ENCODE data around the gene USP10.

The USP10 gene

DNA sequence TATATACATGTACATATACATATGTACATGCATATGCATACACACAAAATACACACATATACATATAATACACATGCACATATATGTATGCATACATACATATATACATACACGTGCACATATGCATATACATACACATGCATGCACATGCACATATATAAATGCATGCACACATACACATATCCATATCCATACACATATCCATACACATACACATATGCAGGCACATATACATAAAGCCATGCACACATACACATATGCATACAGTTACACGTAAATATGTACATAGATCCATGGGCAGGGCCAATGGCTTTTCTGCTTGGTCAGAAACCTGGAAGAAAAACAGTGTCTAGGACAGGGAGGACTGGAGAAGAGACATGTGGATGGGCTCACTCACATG lies 23.9 kb upstream of the USP10 start:
- H3K9me3 ChIP-seq (ENCODE audit: control insufficient read depth, low read depth, low read length), result no peaks in the 10 kb centered on the region
- H3K4me3 ChIP-seq (ENCODE audit: low read length), result no peak overlapping the region
- H3K36me3 ChIP-seq (ENCODE audit: control insufficient read depth, low read depth, low read length), result no peaks in the 10 kb centered on the region
- H3K4me1 ChIP-seq (ENCODE audit: control insufficient read depth, low read depth, low read length), result peaks cover 14% of the 10 kb centered on the region
- H3K27me3 ChIP-seq (ENCODE audit: control insufficient read depth, insufficient read depth, low read length), result no peaks in the 10 kb centered on the region
- H3K27ac ChIP-seq (ENCODE audit: low read length), result no peak overlapping the region
- H3K9ac ChIP-seq (ENCODE audit: low read length), result no peak overlapping the region

DNA sequence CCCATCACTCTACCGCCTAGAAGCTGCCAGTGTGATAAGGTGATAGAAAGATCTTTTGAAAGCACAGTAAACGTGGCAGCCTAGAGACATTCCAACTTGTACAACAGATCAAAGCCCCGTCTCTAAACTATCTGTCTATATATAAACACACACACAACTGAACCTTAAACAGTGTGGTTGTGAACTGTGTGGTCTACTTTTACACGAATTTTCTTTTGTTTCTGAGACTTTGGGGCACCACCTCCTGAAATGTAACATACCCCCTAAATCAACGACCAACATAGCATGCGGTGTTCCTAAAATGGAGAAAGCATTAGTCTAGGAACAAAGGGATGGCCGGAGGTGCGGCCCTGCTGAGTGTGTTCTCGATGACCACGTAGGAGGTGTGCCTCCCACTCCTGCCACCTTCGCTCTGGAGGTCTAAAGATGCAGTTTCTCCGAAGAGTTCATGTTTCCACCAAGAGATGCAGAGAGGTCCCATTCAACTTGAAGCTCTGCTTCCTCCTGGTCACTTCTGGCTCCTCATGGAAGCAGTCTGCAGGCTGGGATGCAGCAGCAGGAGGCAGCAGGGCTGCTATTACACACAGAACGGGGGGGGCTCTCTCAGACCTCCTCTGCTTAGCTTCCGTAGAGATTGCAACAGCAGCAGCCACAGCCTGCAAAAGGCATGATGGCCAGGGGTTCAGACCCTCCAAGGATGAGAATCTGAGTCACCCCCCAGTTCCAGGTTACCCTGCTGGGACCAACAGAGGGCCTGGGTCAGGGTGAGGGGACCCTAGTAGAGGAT lies 22.6 kb upstream of the USP10 start:
- peaks cover 14% of the 10 kb centered on the region for H3K4me1 ChIP-seq (ENCODE audit: control insufficient read depth, low read depth, low read length)
- no peak overlapping the region for H3K4me3 ChIP-seq (ENCODE audit: low read length)
- H3K27ac ChIP-seq (ENCODE audit: low read length), result no peak overlapping the region
- H3K9ac ChIP-seq (ENCODE audit: low read length), result no peak overlapping the region
- no peaks in the 10 kb centered on the region for H3K36me3 ChIP-seq (ENCODE audit: control insufficient read depth, low read depth, low read length)
- H3K27me3 ChIP-seq (ENCODE audit: control insufficient read depth, insufficient read depth, low read length), result no peaks in the 10 kb centered on the region
- no peaks in the 10 kb centered on the region for H3K9me3 ChIP-seq (ENCODE audit: control insufficient read depth, low read depth, low read length)

DNA sequence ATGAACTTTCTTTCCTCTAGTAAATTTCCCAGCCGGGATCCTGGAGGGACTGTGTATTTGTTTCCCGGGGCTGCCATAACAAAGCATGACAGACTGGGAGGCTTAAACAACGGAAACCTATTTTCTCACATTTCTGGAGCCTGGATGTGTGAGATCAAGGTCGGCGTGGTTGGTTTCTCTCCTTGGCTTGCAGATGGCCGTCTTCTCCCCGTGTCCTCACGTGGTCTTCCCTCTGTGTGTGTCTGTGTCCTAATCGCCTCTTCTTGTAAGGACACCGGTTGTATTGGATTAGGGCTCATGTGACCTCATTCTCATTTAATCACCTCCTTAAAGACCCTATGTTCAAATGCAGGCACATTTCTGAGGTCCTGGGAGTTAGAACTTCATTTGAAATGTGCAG lies 22.0 kb upstream of the USP10 start:
- Histone ChIP-seq H3K9ac (ENCODE audit: low read length) (no peak overlapping the region), H3K4me1 (ENCODE audit: control insufficient read depth, low read depth, low read length) (peaks cover 14% of the 10 kb centered on the region), H3K9me3 (ENCODE audit: control insufficient read depth, low read depth, low read length) (no peaks in the 10 kb centered on the region), H3K4me3 (ENCODE audit: low read length) (no peak overlapping the region), H3K27me3 (ENCODE audit: control insufficient read depth, insufficient read depth, low read length) (no peaks in the 10 kb centered on the region), H3K36me3 (ENCODE audit: control insufficient read depth, low read depth, low read length) (no peaks in the 10 kb centered on the region), H3K27ac (ENCODE audit: low read length) (no peak overlapping the region)

DNA sequence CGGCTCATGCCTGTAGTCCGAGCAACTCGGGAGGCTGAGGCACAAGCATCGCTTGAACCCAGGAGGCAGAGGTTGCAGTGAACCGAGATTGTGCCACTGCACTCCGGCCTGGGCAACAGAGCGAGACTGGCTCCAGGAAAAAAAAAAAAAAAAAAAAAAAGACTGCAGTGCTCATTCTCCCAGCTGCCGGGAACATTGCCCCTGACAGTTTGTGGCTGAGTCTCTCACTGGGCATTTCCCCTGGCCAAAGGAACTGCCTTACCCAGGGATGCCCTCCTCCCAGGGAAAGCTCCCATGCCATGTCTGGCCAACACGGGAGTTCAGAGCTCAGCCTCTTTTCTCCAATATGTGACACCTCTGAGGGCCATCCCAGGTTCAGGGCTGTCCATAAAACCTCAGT lies 21.3 kb upstream of the USP10 start:
- H3K4me1 ChIP-seq (ENCODE audit: control insufficient read depth, low read depth, low read length), result peaks cover 15% of the 10 kb centered on the region
- H3K36me3 ChIP-seq (ENCODE audit: control insufficient read depth, low read depth, low read length), result no peaks in the 10 kb centered on the region
- H3K27ac ChIP-seq (ENCODE audit: low read length), result no peak overlapping the region
- H3K9ac ChIP-seq (ENCODE audit: low read length), result no peak overlapping the region
- no peak overlapping the region for H3K4me3 ChIP-seq (ENCODE audit: low read length)
- no peaks in the 10 kb centered on the region for H3K9me3 ChIP-seq (ENCODE audit: control insufficient read depth, low read depth, low read length)
- no peaks in the 10 kb centered on the region for H3K27me3 ChIP-seq (ENCODE audit: control insufficient read depth, insufficient read depth, low read length)

DNA sequence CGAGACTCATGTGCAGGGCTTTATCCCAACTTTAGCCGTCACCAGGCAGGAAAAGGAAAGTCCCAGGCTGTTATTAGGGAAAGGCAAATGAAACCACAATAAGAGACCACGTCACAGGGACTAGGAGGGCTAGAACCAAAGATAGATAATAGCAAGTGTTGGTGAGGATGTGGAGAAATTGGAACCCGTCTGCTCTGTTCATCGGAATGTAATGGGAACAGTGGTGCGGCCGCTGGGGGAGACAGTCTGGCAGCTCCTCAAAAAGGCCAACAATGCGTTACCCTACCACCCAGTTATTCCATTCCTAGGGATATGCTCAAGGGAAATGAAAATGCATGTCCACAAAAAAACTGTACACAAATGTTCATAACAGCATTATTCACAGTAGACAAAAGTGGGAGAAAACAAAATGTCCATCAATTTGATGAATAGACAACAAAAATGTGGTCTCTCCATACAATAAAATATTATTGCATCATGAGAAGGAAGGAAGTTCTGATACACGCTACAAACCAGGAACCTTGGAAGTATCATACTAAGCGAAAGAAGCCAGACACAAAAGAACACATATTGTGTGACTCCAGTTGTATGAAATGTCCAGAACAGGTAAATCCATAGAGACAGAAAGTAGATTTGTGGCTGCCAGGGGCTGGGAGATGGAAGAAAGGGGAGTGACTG lies 19.5 kb upstream of the USP10 start:
- Histone ChIP-seq H3K4me3 (ENCODE audit: low read length) (no peak overlapping the region), H3K27ac (ENCODE audit: low read length) (no peak overlapping the region), H3K9me3 (ENCODE audit: control insufficient read depth, low read depth, low read length) (no peaks in the 10 kb centered on the region), H3K36me3 (ENCODE audit: control insufficient read depth, low read depth, low read length) (no peaks in the 10 kb centered on the region), H3K4me1 (ENCODE audit: control insufficient read depth, low read depth, low read length) (peaks cover 28% of the 10 kb centered on the region), H3K27me3 (ENCODE audit: control insufficient read depth, insufficient read depth, low read length) (peaks cover 6% of the 10 kb centered on the region), H3K9ac (ENCODE audit: low read length) (no peak overlapping the region)

DNA sequence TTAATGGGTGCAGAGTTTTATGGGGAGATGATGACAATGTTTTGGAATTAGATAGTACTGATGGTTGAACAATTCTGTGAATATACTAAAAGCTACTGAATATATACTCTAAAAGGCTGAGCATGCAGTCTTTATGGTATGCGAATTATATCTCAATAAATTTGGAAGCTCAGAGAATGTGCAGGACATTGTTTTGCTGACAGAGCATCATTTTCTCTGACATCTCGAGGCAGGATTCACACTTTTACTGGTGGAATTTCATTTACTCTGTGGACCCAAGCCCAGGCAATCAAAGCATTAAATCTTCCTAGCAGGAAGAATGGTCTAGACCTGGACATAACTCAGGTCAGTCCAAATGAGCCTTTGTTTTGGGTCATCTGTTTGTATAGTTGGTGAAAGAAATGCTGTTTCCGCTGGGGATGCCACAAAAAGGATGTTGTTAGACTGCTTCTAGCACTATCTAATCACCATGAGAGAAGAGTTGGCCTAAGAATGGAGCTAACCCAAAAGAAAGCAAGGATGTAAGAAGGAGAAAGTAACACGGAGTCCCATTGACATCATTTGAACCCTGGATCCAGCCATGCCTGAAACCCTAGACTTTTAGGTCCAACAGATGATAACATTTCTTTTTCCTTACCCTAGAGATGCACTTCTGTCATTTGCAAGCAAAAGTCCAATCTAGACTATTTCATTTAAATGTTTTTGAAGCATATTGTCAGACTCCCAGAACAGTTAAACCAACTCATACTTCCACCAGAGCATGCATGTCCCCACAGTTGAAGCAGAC lies 18.8 kb upstream of the USP10 start:
- Histone ChIP-seq H3K9me3 (ENCODE audit: control insufficient read depth, low read depth, low read length) (no peaks in the 10 kb centered on the region), H3K9ac (ENCODE audit: low read length) (no peak overlapping the region), H3K4me1 (ENCODE audit: control insufficient read depth, low read depth, low read length) (peaks cover 28% of the 10 kb centered on the region), H3K27ac (ENCODE audit: low read length) (no peak overlapping the region), H3K36me3 (ENCODE audit: control insufficient read depth, low read depth, low read length) (no peaks in the 10 kb centered on the region), H3K4me3 (ENCODE audit: low read length) (no peak overlapping the region), H3K27me3 (ENCODE audit: control insufficient read depth, insufficient read depth, low read length) (peaks cover 6% of the 10 kb centered on the region)

DNA sequence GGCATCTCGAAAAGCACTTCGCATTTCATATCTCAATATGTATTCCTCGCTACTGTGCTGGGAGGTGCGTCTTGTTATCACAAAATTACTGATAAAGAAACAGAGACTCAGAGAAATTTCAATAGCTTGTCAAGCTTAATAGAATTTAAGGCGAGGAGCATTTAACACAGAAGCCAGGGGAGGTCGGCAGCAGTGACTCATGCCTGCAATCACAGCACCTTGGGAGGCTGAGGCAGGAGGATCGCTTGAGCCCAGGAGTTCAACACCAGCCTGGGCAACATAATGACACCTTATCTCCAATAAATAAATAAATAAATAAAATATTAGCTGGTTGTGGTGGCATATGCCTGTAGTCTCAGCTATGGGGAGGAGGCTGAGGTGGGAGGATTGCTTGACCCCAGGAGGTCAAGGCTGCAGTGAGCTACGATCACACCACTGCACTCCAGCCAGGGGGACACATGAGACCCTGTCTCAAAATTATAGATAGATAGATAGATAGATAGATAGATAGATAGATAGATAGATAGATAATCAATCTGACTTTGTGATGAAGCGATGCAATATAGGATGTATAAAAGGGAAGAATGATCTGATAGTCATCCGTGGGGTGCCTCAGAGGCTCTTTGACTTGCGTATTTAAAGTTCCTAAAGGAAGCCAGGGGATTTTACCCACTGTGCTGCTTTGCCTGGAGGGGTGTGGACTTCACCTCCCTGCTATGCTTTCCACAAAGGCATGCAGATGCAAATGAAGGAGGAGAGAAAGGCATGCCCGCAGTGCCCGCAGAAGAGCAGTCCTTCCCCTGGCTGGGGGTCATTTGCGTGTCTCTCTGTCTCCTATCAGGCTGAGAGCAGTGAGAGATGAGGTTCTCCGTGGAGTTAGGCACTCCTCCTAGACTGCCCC lies 15.9 kb upstream of the USP10 start:
- H3K9me3 ChIP-seq (ENCODE audit: control insufficient read depth, low read depth, low read length), result no peaks in the 10 kb centered on the region

DNA sequence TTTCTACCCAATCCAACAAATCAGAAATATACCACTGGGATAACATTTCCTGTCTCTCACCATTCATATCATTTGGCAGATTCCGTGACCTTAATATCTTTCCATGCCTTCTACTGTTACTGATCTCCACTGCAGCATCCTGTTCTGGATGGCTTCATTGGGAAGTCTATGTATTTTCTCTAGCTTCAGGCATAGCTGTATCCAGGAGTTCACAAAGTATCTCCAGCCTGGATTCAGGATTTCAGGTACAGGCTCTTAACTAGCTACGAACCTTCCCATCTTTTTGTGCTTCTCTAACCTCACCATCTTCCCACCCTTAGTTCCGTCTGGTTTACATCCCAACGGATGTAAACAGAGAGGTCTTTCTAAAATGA lies 15.2 kb upstream of the USP10 start:
- H3K27me3 ChIP-seq (ENCODE audit: control insufficient read depth, insufficient read depth, low read length), result peaks cover 6% of the 10 kb centered on the region
- no peak overlapping the region for H3K9ac ChIP-seq (ENCODE audit: low read length)
- no peak overlapping the region for H3K4me3 ChIP-seq (ENCODE audit: low read length)
- H3K27ac ChIP-seq (ENCODE audit: low read length), result no peak overlapping the region
- H3K9me3 ChIP-seq (ENCODE audit: control insufficient read depth, low read depth, low read length), result no peaks in the 10 kb centered on the region
- no peaks in the 10 kb centered on the region for H3K36me3 ChIP-seq (ENCODE audit: control insufficient read depth, low read depth, low read length)
- peaks cover 15% of the 10 kb centered on the region for H3K4me1 ChIP-seq (ENCODE audit: control insufficient read depth, low read depth, low read length)

More for the DNA sequence above, 15.9 kb upstream of the USP10 start:
- H3K4me3 ChIP-seq (ENCODE audit: low read length), result no peak overlapping the region
- H3K36me3 ChIP-seq (ENCODE audit: control insufficient read depth, low read depth, low read length), result no peaks in the 10 kb centered on the region
- H3K9ac ChIP-seq (ENCODE audit: low read length), result no peak overlapping the region
- H3K27ac ChIP-seq (ENCODE audit: low read length), result no peak overlapping the region
- peaks cover 6% of the 10 kb centered on the region for H3K27me3 ChIP-seq (ENCODE audit: control insufficient read depth, insufficient read depth, low read length)
- peaks cover 15% of the 10 kb centered on the region for H3K4me1 ChIP-seq (ENCODE audit: control insufficient read depth, low read depth, low read length)

DNA sequence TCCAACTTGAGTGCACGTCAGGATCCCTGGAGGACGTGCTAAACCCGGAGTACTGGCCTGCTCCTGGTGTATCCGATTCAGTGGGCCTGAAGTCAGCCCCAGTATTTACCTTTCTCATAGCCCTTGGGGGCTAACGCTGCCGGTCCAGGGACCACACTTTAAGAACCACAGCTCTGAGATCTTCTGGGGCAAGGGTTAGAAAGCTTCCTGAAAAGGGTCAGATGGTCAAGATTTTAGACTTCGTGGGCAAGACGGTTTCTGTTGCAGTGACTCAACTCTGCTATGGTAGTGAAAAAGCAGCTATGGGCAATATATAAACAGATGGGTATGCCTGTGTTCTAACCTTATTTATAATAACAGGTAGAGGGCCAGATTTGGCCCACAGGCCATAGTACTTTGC lies 14.6 kb upstream of the USP10 start:
- Histone ChIP-seq H3K9ac (ENCODE audit: low read length) (no peak overlapping the region), H3K4me3 (ENCODE audit: low read length) (no peak overlapping the region), H3K4me1 (ENCODE audit: control insufficient read depth, low read depth, low read length) (peaks cover 15% of the 10 kb centered on the region), H3K9me3 (ENCODE audit: control insufficient read depth, low read depth, low read length) (no peaks in the 10 kb centered on the region), H3K27ac (ENCODE audit: low read length) (no peak overlapping the region), H3K27me3 (ENCODE audit: control insufficient read depth, insufficient read depth, low read length) (peaks cover 6% of the 10 kb centered on the region), H3K36me3 (ENCODE audit: control insufficient read depth, low read depth, low read length) (no peaks in the 10 kb centered on the region)

DNA sequence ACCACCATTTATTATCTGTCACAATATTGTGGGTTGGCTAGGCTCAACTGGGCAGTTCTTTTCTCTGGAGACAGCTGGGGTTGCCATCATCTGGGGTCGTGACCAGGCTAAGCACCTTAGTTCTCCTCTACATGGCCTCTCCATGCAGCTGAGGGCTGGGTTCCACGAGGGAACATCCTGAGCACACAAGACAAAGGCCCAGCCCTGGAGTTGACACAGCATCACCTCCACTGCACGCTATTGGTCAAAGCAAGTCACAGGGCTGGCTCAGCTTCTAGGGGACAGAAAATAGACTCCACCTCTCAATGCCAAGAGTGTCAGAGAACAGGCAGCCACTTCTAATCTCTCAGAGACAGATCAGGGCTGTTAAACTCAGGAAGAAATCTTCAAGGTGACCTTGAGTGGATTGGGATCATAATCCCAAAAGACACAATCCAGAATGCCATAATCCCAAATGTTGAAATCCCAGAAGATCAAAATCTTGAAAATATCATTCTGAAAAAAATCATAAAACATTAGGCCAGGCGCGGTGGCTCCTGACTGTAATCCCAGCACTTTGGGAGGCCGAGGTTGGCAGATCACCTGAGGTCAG lies 13.0 kb upstream of the USP10 start:
- H3K9ac ChIP-seq (ENCODE audit: low read length), result no peak overlapping the region
- peaks cover 15% of the 10 kb centered on the region for H3K4me1 ChIP-seq (ENCODE audit: control insufficient read depth, low read depth, low read length)
- H3K9me3 ChIP-seq (ENCODE audit: control insufficient read depth, low read depth, low read length), result no peaks in the 10 kb centered on the region
- H3K36me3 ChIP-seq (ENCODE audit: control insufficient read depth, low read depth, low read length), result no peaks in the 10 kb centered on the region
- H3K27ac ChIP-seq (ENCODE audit: low read length), result no peak overlapping the region
- H3K27me3 ChIP-seq (ENCODE audit: control insufficient read depth, insufficient read depth, low read length), result peaks cover 6% of the 10 kb centered on the region
- H3K4me3 ChIP-seq (ENCODE audit: low read length), result no peak overlapping the region

Measured in iPS-18a (cell line).